MG63 (cell line): ENCODE data around the gene LYPD1. TPM values are rescaled to one million over a fixed set of nuclear protein-coding genes. Genes with fewer than 3 reads are reported as not detected.
A peak's percentile ranks its signal among the peaks of the same experiment; 100 is the strongest.

Experiments
- DNase-seq: peaks from one replicate; pipeline ENCODE4 v3.0.0-alpha.2; 2020
- H3K27me3 ChIP-seq: fragments of 250-450 bp; sonication (Bioruptor Pico); 2 replicates; pipeline ENCODE4 v1.5.1; 2020; ENCODE audit warnings: mild to moderate bottlenecking, moderate library complexity
- H3K36me3 ChIP-seq: fragments of 250-450 bp; sonication (Bioruptor Pico); 2 replicates; pipeline ENCODE4 v1.5.1; 2020; ENCODE audit warnings: mild to moderate bottlenecking, moderate library complexity
- H3K4me3 ChIP-seq: fragments of 250-450 bp; sonication (Bioruptor Pico); 2 replicates; pipeline ENCODE4 v1.5.1; 2020; ENCODE audit warnings: mild to moderate bottlenecking, moderate library complexity
- H3K9me3 ChIP-seq: fragments of 250-450 bp; sonication (Bioruptor Pico); 2 replicates; pipeline ENCODE4 v1.5.1; 2020; ENCODE audit warnings: mild to moderate bottlenecking, moderate library complexity
- total RNA-seq: library from RNA; depleted of rRNA; stranded (reverse); fragments of >200 nt; shearing (Covaris generic); gene quantifications from 2 replicates; pipeline ENCODE4 v1.2.3, GENCODE V29; 2014; ENCODE audit warnings: low replicate concordance

The LYPD1 gene
- total RNA-seq, 1 experiment from 2014 or later, result 0.20 TPM

- DNase-seq, result peak; percentile 35
- no peaks in the 10 kb centered on the region for H3K9me3 ChIP-seq
- no peaks in the 10 kb centered on the region for H3K36me3 ChIP-seq
- peaks cover 19% of the 10 kb centered on the region for H3K27me3 ChIP-seq
- H3K4me3 ChIP-seq, result no peak overlapping the region
Observed at GRCh38 chr2:132671151-132671835, 1.3 kb upstream of the LYPD1 start.

GRCh38 chr2:132670496-132671150 is 618 bp upstream of the LYPD1 start:
- no peak for DNase-seq
- no peak overlapping the region for H3K4me3 ChIP-seq
- no peaks in the 10 kb centered on the region for H3K36me3 ChIP-seq
- peaks cover 19% of the 10 kb centered on the region for H3K27me3 ChIP-seq
- no peaks in the 10 kb centered on the region for H3K9me3 ChIP-seq

DNA sequence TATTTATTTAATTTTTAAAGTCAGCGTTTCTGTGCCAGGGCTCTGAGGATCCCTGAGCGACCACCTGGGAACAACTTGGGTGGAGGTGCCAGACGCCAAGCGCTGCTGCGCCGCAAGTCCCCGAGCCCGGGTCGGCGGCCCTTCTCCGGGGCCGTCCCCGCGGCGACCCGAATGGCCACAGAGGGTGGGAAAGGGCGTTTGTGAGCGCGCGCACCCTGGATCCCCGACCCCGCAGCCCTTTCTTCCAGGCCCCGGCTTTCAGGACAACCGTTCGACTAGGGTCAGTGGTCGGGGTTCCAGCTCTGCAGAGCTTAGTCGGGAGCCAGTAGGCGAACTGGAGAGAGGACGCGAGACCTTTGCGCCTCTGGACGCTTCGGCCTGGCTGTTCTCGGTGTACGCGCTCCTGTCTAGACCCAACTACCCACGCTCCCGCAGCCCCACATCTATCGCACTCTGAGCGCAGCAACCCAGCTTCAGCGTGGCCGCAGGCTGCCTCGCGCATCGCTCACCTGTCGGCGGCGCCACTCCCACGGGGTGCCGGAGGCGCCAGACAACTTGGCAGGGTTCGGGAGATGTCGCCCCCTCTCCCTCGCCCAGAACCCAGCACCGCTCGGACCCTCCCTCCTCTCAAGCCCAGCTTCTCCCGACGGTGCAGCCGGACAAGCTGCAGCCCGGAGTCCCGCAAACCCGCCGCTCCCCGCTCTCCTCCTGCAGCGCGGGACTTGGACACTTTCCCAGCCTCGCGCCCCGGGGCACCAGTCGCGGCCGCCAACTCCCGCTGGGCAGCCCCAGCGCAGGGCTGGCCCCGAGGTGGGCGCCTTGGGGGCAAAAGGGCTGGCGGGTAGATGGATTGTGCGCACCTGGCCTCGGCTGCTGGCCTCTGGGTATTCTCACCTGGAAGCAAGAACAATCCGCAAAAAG is 758 bp downstream of the LYPD1 start:
- H3K9me3 ChIP-seq, result no peaks in the 10 kb centered on the region
- DNase-seq, result no peak
- H3K27me3 ChIP-seq, result peaks cover 19% of the 10 kb centered on the region
- H3K4me3 ChIP-seq, result peak overlapping the region; percentile 29
- H3K36me3 ChIP-seq, result no peaks in the 10 kb centered on the region

- no peak for DNase-seq
- Histone ChIP-seq H3K9me3 (no peaks in the 10 kb centered on the region), H3K4me3 (no peak overlapping the region), H3K27me3 (peaks cover 19% of the 10 kb centered on the region), H3K36me3 (no peaks in the 10 kb centered on the region)
Observed at GRCh38 chr2:132668189-132668823, 1.7 kb downstream of the LYPD1 start.

- no peak overlapping the region for H3K4me3 ChIP-seq
- no peaks in the 10 kb centered on the region for H3K9me3 ChIP-seq
- no peak for DNase-seq
- H3K36me3 ChIP-seq, result no peaks in the 10 kb centered on the region
- peaks cover 19% of the 10 kb centered on the region for H3K27me3 ChIP-seq
Observed at GRCh38 chr2:132667706-132668105, 2.3 kb downstream of the LYPD1 start.

DNA sequence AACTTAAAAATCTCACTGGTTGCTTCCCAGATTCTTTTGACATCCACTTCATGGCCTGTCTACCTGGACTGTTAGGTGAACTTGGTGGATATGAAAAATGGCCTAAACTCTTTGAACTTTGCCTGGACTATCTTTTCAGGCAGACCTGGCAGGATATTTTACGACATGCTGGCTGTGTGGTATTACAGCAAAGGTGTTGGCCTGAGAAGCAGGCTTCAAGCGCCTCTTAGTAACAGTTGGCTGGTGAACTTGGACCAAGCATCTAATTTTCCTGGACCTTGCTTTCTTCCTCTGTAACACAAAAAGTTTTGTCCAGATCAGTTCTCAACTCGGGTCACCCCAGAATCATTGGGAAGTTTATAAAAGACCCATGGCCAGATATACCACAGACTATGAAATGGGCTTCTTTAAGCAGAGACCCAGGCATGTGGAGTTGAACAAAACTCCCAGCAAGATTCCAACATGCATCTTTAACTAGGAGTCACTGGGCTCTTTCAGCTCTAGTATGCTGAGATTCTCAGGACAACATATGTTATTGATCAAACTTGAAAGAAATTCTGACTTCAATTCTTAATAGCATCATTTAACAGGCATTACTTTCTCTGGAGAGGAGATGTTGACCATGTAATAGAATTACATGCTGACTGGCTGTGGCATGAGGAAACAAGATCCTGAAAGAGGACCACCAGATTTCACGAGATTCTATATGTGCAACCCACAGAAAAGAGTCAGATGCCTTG is 4.4 kb downstream of the LYPD1 start:
- Histone ChIP-seq H3K9me3 (no peaks in the 10 kb centered on the region), H3K27me3 (peaks cover 19% of the 10 kb centered on the region), H3K4me3 (no peak overlapping the region), H3K36me3 (no peaks in the 10 kb centered on the region)
- no peak for DNase-seq

GRCh38 chr2:132664096-132664495 is 5.9 kb downstream of the LYPD1 start:
- no peaks in the 10 kb centered on the region for H3K9me3 ChIP-seq
- no peak overlapping the region for H3K4me3 ChIP-seq
- H3K27me3 ChIP-seq, result peaks cover 8% of the 10 kb centered on the region
- DNase-seq, result no peak
- no peaks in the 10 kb centered on the region for H3K36me3 ChIP-seq

- Histone ChIP-seq H3K27me3 (no peaks in the 10 kb centered on the region), H3K36me3 (no peaks in the 10 kb centered on the region), H3K4me3 (no peak overlapping the region), H3K9me3 (no peaks in the 10 kb centered on the region)
- DNase-seq, result no peak
Observed at GRCh38 chr2:132662732-132663131, 7.3 kb downstream of the LYPD1 start.

- H3K9me3 ChIP-seq, result no peaks in the 10 kb centered on the region
- H3K4me3 ChIP-seq, result no peak overlapping the region
- H3K27me3 ChIP-seq, result no peaks in the 10 kb centered on the region
- no peaks in the 10 kb centered on the region for H3K36me3 ChIP-seq
- no peak for DNase-seq
Observed at GRCh38 chr2:132659331-132659730, 10.7 kb downstream of the LYPD1 start.

DNA sequence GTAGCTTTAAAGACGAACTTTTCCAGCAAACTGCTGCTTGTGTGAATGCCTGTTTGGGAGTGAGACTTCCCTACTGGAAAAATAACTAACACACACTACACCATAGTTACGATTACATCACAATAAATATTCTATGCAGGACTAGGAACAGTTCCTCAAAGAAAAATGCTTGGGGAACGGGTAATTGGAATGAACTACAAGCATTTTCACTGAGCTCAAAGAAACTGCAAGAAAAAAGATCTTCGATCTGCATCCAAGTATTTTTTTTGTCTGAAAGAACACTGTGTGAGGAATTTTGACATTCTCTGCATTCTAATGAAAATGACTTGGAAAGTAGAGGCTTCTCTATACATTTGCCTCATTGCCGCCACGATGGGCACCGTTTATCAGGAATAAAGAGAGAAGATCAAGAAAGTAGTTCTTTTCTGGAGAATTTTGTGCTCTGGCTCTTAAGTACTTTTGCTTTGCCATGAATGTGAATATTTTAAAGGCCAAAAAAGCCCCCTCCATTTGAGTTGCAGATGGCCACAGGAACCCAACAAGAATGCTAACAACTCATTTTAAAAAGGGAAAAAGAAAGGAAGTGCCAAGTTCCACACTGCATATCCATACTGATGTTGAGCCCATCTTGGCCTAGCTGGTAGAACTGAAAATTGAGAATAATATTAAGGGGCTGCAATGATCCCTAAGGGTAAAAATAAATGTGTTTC is 13.6 kb downstream of the LYPD1 start:
- Histone ChIP-seq H3K9me3 (no peaks in the 10 kb centered on the region), H3K36me3 (no peaks in the 10 kb centered on the region), H3K27me3 (no peaks in the 10 kb centered on the region), H3K4me3 (no peak overlapping the region)
- no peak for DNase-seq

DNA sequence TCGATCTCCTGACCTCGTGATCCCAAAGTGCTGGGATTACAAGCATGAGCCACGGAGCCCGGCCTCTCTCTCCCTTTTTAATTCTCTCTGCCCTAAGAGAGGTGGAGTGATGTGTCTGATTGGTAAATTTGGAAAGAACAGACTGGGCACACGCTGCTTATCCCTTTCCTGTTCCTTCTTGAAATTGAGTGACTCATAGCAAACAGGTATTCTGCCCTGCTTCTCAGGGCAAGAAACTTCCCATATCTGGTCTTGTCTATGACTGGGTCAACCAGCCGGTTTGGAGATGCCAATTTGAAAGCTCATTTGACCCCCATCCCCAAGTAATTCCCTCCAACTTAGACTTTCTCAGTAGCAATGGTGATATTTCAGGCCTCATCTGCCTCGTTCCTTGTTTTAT is 15.0 kb downstream of the LYPD1 start:
- Histone ChIP-seq H3K4me3 (no peak overlapping the region), H3K36me3 (no peaks in the 10 kb centered on the region), H3K27me3 (no peaks in the 10 kb centered on the region), H3K9me3 (no peaks in the 10 kb centered on the region)
- no peak for DNase-seq

DNA sequence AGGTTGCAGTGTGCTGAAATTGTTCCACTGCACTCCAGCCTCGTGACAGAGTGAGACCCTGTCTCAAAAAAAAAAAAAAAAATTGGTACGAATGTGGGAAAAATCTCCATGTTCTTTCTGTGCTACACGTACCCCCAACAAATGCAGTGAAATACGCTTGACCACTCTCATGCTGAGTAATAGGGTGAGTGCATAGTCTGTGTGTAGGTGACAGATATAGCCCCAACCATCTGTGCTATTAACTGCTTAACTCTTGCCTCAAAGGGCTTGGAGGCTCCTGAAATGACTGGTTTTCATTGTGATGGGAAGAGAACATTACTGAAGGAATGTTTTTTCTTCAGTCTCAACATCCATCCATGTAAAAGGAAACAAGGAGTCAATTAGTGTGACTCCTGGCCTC is 15.7 kb downstream of the LYPD1 start:
- no peaks in the 10 kb centered on the region for H3K9me3 ChIP-seq
- no peak overlapping the region for H3K4me3 ChIP-seq
- H3K27me3 ChIP-seq, result no peaks in the 10 kb centered on the region
- no peaks in the 10 kb centered on the region for H3K36me3 ChIP-seq
- no peak for DNase-seq

DNA sequence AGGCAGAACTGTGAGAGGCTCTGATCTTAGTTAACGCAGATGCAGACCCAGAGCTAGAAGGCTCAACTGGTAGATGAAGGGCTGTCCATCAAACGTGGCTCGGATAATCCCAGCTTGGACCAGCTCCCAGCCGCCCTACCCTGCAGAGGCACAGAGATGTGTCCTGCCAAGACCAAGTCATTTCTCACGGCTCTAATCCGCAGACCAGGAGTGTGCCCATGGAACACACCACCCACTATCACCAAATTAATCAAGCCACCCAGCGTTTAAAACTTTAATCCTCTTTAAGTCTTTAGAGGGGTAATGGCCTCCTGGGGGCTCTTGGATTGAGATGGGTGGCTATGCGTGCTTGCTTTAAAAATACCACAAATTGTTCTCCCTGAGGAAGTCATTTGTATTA is 17.5 kb downstream of the LYPD1 start:
- DNase-seq, result peak; percentile 77
- Histone ChIP-seq H3K36me3 (no peaks in the 10 kb centered on the region), H3K27me3 (no peaks in the 10 kb centered on the region), H3K4me3 (no peak overlapping the region), H3K9me3 (no peaks in the 10 kb centered on the region)

GRCh38 chr2:132651115-132652045 is 18.6 kb downstream of the LYPD1 start:
- no peak overlapping the region for H3K4me3 ChIP-seq
- no peaks in the 10 kb centered on the region for H3K36me3 ChIP-seq
- no peak for DNase-seq
- H3K9me3 ChIP-seq, result no peaks in the 10 kb centered on the region
- H3K27me3 ChIP-seq, result no peaks in the 10 kb centered on the region

GRCh38 chr2:132646540-132647108 is 23.4 kb downstream of the LYPD1 start:
- Histone ChIP-seq H3K36me3 (no peaks in the 10 kb centered on the region), H3K4me3 (no peak overlapping the region), H3K9me3 (no peaks in the 10 kb centered on the region), H3K27me3 (no peaks in the 10 kb centered on the region)
- DNase-seq, result no peak
